Heart right ventricle (tissue), 16 donors: ENCODE data around the gene ZNF215. TPM values are rescaled to one million over a fixed set of nuclear protein-coding genes. Genes with fewer than 3 reads are reported as not detected.

ENCODE experiments used
- ATAC-seq, 8 donors: fragments of 200-7000 bp; cut with Tn5 transposase; one replicate each; pipeline ENCODE4 v1.9.1; 2020; ENCODE audit warnings: mild to moderate bottlenecking in 8 of 8, moderate library complexity in 8 of 8, moderate number of reproducible peaks in 1 of 8
- DNase-seq, 2 donors: peaks; one replicate each; pipeline ENCODE4 v3.0.0-alpha.2; 2020
- H3K27ac ChIP-seq, 10 donors: fragments of 200-600 bp; sonication (generic) in 2 of 10; one replicate each; pipeline versions ENCODE4 v1.5.0 to v1.8.0; 2020 to 2022; ENCODE audit warnings: mild to moderate bottlenecking in 3 of 10
- H3K27me3 ChIP-seq, 7 donors: fragments of 200-600 bp; one replicate each; pipeline ENCODE4 v1.8.0; 2021 to 2022; ENCODE audit warnings: mild to moderate bottlenecking in 2 of 7
- H3K36me3 ChIP-seq, 9 donors: fragments of 200-600 bp; sonication (generic) in 1 of 9; one replicate each; pipeline versions ENCODE4 v1.5.0 to v1.8.0; 2020 to 2022; ENCODE audit warnings: mild to moderate bottlenecking in 2 of 9
- H3K4me1 ChIP-seq, 9 donors: fragments of 200-600 bp; sonication (generic) in 1 of 9; one replicate each; pipeline versions ENCODE4 v1.5.0 to v1.8.0; 2020 to 2022; ENCODE audit warnings: mild to moderate bottlenecking in 4 of 9
- H3K4me3 ChIP-seq, 10 donors: fragments of 200-600 bp; sonication (generic) in 2 of 10; one replicate each; pipeline versions ENCODE4 v1.5.0 to v1.8.0; 2020 to 2022; ENCODE audit warnings: mild to moderate bottlenecking in 7 of 10, moderate library complexity in 2 of 10
- H3K9me3 ChIP-seq, 11 donors: fragments of 200-600 bp in 10 of 11; sonication (generic) in 2 of 11; one replicate each; pipeline versions ENCODE4 v1.5.0 to v1.8.0; 2013 to 2022; ENCODE audit warnings: mild to moderate bottlenecking in 2 of 11, control low read depth in 1 of 11, moderate library complexity in 1 of 11
- CTCF ChIP-seq, 9 donors: fragments of 200-600 bp; sonication (generic) in 2 of 9; IDR thresholded peaks; one replicate each; pipeline versions ENCODE4 v1.5.0 to v1.8.0; 2021 to 2022; ENCODE audit warnings: antibody characterized with exemption in 9 of 9, mild to moderate bottlenecking in 5 of 9, moderate library complexity in 1 of 9
- WGBS, 2 donors: extraction: QIAGEN DNeasy Blood & Tissue Kit; methylation state at CpG; one replicate each; pipeline ENCODE4 v1.1.7; 2013; ENCODE audit warnings: inconsistent platforms in 1 of 2; 5-methylcytosine and 5-hydroxymethylcytosine counted together
- intact Hi-C, 10 donors: fragments of 100-400 bp; cut with DNase I; formaldehyde crosslinking; loops; one replicate each; pipeline versions ENCODE4 v1.11.1 to v1.14.2; 2022
- polyA plus RNA-seq, 2 donors: library from polyadenylated mRNA; stranded (reverse); fragments of 200-250 nt; gene quantifications; one replicate each; pipeline ENCODE4 v1.2.3, GENCODE V29; 2013
- total RNA-seq, 10 donors: library from RNA; stranded (reverse); fragmentation: NEBNext Ultra II Directional in 3 of 10; extraction: Animal tissue kit (Norgen Biotek cat#: 25700) in 3 of 10; gene quantifications; one replicate each; pipeline versions ENCODE4 v1.2.1 to v1.2.4, GENCODE V29; 2021 to 2023
- donor health status: Arrhythmogenic right ventricular cardiomyopathy.
- donor health status: ischemic (EF 13 %, LVEDD 7.1; RV severe dilation, severe dysfunction).
- donor health status: healthy with polysubstance abuse.
- donor health status: DM: no; HTN: yes; CAD: no.
- donor health status: DM: no; HTN: no; CAD: no.
- donor health status: ischemic (EF 25% LVEDD 6.9; RV normal size, moderate dysfunction).
- donor health status: ischemic (EF 25% LVEDD 5.7; RV mildly dilated, moderate dysfunction).
- donor health status: healthy.
- donor health status: DM: yes; HTN: yes; CAD: no.
- donor health status: Ischemic cardiomyopathy.
- donor health status: ischemic (EF 35%, LVEDD 5.7; RV mildly dilated, moderate dysfunction).
- donor health status: nonischemic (EF 11% LVEDD 7.7; RV severe dilation, severe dysfunction).
- donor health status: DM: yes; HTN: yes; CAD: no.
- donor health status: PGD.
- donor health status: ischemic (EF 29% LVEDD 5.4; RV normal size, mild dysfunction).
- donor health status: nonischemic (EF 23%, LVEDD 6.1; RV moderate dilation, normal function).

Gene ZNF215
- total and polyA plus RNA-seq, 12 donors: 0.15 to 0.52 (median 0.30) TPM; not detected in 1

DNA sequence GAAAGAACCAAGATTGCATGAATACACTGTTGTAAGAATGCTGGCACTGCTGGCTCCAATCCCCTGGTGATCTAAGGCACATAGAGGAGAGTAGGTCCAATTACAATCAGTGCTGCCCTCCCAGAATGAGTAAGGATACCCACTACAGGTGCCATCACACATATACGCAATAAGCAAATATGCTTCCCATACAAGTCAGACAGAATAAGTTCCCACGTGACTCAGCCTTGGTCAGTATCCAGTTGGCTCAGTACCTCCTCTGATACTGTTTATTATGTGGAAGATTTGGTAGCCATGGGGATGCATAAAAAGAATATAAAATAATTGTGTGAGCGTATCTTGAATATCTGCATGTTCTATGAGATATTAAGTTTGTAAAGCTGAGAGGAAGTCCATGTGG is 14.3 kb upstream of the ZNF215 start:
- ATAC-seq: peak in 1 of 8 donors; percentile 19

DNA sequence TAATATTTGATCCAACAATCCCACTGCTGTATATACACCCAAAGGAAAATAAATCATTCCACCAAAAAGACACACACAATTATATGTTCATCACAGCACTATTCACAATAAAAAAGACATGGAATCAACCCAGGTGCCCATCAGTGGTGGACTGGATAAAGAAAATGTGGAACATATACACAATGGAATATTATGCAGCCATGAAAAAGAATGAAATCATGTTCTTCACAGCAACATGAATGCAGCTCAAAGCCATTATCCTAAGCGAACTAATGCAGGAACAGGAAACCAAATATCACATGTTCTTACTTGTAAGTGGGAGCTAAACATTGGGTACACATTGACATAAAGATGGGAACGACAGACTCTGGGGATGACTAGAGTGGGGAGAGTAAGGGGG is 6.5 kb upstream of the ZNF215 start:
- Histone ChIP-seq H3K27ac (no peak overlapping the region), H3K36me3 (no peaks in the 10 kb centered on the region), H3K4me3 (no peak overlapping the region), H3K27me3 (peaks cover 0 to 5% (median 0%) of the 10 kb centered on the region in 7 donors), H3K4me1 (no peaks in the 10 kb centered on the region), H3K9me3 (peaks cover 0 to 5% (median 0%) of the 10 kb centered on the region in 11 donors)
- no peak for TF ChIP-seq CTCF (IDR thresholded peaks at IDR 0.05)
- WGBS, 2 donors: 63% methylated on average over 2 of the region's 2 CpGs
- ATAC-seq (no peak), DNase-seq (no peak)
- intact Hi-C loops: no loop called here

More for the DNA sequence above, 14.3 kb upstream of the ZNF215 start:
- H3K4me1 ChIP-seq: no peaks in the 10 kb centered on the region
- no peak overlapping the region for H3K4me3 ChIP-seq
- DNase-seq: no peak
- 51 to 54% methylated on average over 3 of the region's 3 CpGs for WGBS, 2 donors
- intact Hi-C loops: no loop called here
- no peak for TF ChIP-seq CTCF (IDR thresholded peaks at IDR 0.05)
- no peaks in the 10 kb centered on the region for H3K36me3 ChIP-seq
- no peaks in the 10 kb centered on the region for H3K27me3 ChIP-seq
- H3K9me3 ChIP-seq: no peaks in the 10 kb centered on the region
- no peak overlapping the region for H3K27ac ChIP-seq

GRCh38 chr11:6920702-6921101 is 5.5 kb upstream of the ZNF215 start, which contains the start of gene OR2D3:
TSS of gene OR2D3 (plus strand) at chr11:6921002. CDS start at chr11:6921002, 0 bp downstream.
- 87 to 91% methylated on average over 1 of the region's 1 CpG for WGBS, 2 donors
- no peak for TF ChIP-seq CTCF (IDR thresholded peaks at IDR 0.05)

GRCh38 chr11:6925007-6925577 is 1.1 kb upstream of the ZNF215 start:
- peak overlapping the region in 2 of 10 donors; percentile 18 to 52 for H3K27ac ChIP-seq
- no peaks in the 10 kb centered on the region for H3K36me3 ChIP-seq
- no peaks in the 10 kb centered on the region for H3K9me3 ChIP-seq
- ATAC-seq: no peak
- no peak overlapping the region for H3K4me3 ChIP-seq
- intact Hi-C loops: no loop called here
- peaks cover 0 to 25% (median 21%) of the 10 kb centered on the region in 7 donors for H3K27me3 ChIP-seq
- DNase-seq: no peak
- no peak for TF ChIP-seq CTCF (IDR thresholded peaks at IDR 0.05)
- peaks cover 0 to 17% (median 9%) of the 10 kb centered on the region in 9 donors for H3K4me1 ChIP-seq

More at GRCh38 chr11:6920702-6921101, 5.5 kb upstream of the ZNF215 start, which contains the start of gene OR2D3:
- no peak for DNase-seq
- Histone ChIP-seq H3K4me3 (no peak within 1 kb of the TSS), H3K27me3 (peaks cover 0 to 5% (median 0%) of the 10 kb centered on the region in 7 donors), H3K27ac (no peak within 1 kb of the TSS), H3K9me3 (peaks cover 0 to 5% (median 0%) of the 10 kb centered on the region in 11 donors), H3K36me3 (no peaks in the 10 kb centered on the region), H3K4me1 (no peaks in the 10 kb centered on the region)
- ATAC-seq: no peak
- intact Hi-C loops: no loop called here
